A549 (cell line): ENCODE results near the gene FMNL2. TPM values are rescaled to one million over a fixed set of nuclear protein-coding genes. Genes with fewer than 3 reads are reported as not detected.

Source experiments
- ATAC-seq, 2 experiments: fragments of 200-7000 bp in 1 of 2; fragments of >200 bp in 1 of 2; cut with Nextera tagmentation in 1 of 2; cut with Tn5 transposase in 1 of 2; 3 replicates each; pipeline versions ENCODE4 v1.8.0 to v1.9.1; 2018 to 2020; ENCODE audit warnings: mild to moderate bottlenecking in 1 of 2, moderate library complexity in 1 of 2
- CTCF ChIA-PET: fragments of 300-600 bp; sonication (Branson Sonifier 250); formaldehyde crosslinking; extraction: SDS; loops from one replicate; lab custom pipeline; 2021; ENCODE audit warnings: antibody characterized with exemption, inconsistent platforms; lab: Yijun Ruan, JAX
- POLR2A ChIA-PET: fragments of 350-600 bp; formaldehyde crosslinking; extraction: SDS; loops from one replicate; lab custom pipeline; 2021; ENCODE audit warnings: antibody characterized with exemption, inconsistent platforms; lab: Yijun Ruan, JAX
- DNase-seq, 2 experiments: peaks; one replicate each; pipeline versions ENCODE4 v3.0.0 to v3.0.0-alpha.2; 2011 to 2016; ENCODE audit warnings: low read depth in 1 of 2, low spot score in 1 of 2
- FAIRE-seq: peaks from 2 replicates; lab custom pipeline; 2011; peaks lifted over from hg19 to GRCh38; lab: Jason Lieb, UNC
- H3K27ac ChIP-seq, 2 experiments: fragments of >200 bp; sonication (Bioruptor Twin); formaldehyde crosslinking; 3 replicates each; pipeline ENCODE4 v1.5.1; 2016 to 2017
- H3K4me1 ChIP-seq: fragments of >200 bp; sonication (Bioruptor Twin); formaldehyde crosslinking; 3 replicates; pipeline ENCODE4 v1.6.1; 2016
- H3K4me2 ChIP-seq: fragments of >200 bp; sonication (Bioruptor Twin); formaldehyde crosslinking; 3 replicates; pipeline ENCODE4 v1.6.1; 2016
- H3K4me3 ChIP-seq: fragments of >200 bp; sonication (Bioruptor Twin); formaldehyde crosslinking; 3 replicates; pipeline ENCODE4 v1.5.1; 2016
- H3K9me3 ChIP-seq: fragments of >200 bp; sonication (Bioruptor Twin); formaldehyde crosslinking; 3 replicates; pipeline ENCODE4 v1.6.1; 2016
- ATOH8 ChIP-seq: fragments of 250-450 bp; sonication (Bioruptor Pico); IDR thresholded peaks from 2 replicates; pipeline ENCODE4 v1.5.0; 2020; ENCODE audit warnings: low read depth, mild to moderate bottlenecking, moderate library complexity
- CBX2 ChIP-seq: fragments of 200-600 bp; sonication (generic); IDR thresholded peaks from 2 replicates; pipeline ENCODE4 v1.6.1; 2016; ENCODE audit warnings: low read depth, mild to moderate bottlenecking, borderline replicate concordance
- CBX8 ChIP-seq: fragments of 200-600 bp; sonication (generic); IDR thresholded peaks from 2 replicates; pipeline ENCODE4 v1.6.1; 2016
- CEBPB ChIP-seq, 2 experiments: fragments of >200 bp in 1 of 2; sonication (Bioruptor Twin) in 1 of 2; formaldehyde crosslinking in 1 of 2; IDR thresholded peaks; 2 replicates each; pipeline ENCODE4 v1.6.1; 2012 to 2016
- CHD4 ChIP-seq: fragments of 200-600 bp; sonication (generic); IDR thresholded peaks from 2 replicates; pipeline ENCODE4 v1.6.1; 2016; ENCODE audit warnings: antibody characterized with exemption, mild to moderate bottlenecking, borderline replicate concordance
- CTCF ChIP-seq: fragments of >200 bp; sonication (Bioruptor Twin); formaldehyde crosslinking; IDR thresholded peaks from 3 replicates; pipeline ENCODE4 v1.5.1; 2016
- E2F6 ChIP-seq: IDR thresholded peaks from 2 replicates; pipeline ENCODE4 v1.6.1; 2012; ENCODE audit warnings: low read depth, borderline replicate concordance
- FOSL2 ChIP-seq, 2 experiments: fragments of 450-650 bp in 1 of 2; fragments of >200 bp in 1 of 2; sonication (Bioruptor Twin) in 1 of 2; formaldehyde crosslinking; IDR thresholded peaks; 2 replicates each; pipeline versions ENCODE4 v1.5.0 to v1.6.1; 2016 to 2020; ENCODE audit warnings: mild to moderate bottlenecking in 1 of 2, moderate library complexity in 1 of 2
- GATA3 ChIP-seq: IDR thresholded peaks from 2 replicates; pipeline ENCODE4 v1.6.1; 2012; ENCODE audit warnings: borderline replicate concordance
- HEYL ChIP-seq: fragments of 250-450 bp; sonication (Bioruptor Pico); IDR thresholded peaks from 2 replicates; pipeline ENCODE4 v1.8.0; 2021; ENCODE audit warnings: mild to moderate bottlenecking, moderate library complexity
- HMGXB4 ChIP-seq: fragments of 250-450 bp; sonication (Bioruptor Pico); IDR thresholded peaks from 2 replicates; pipeline ENCODE4 v1.5.0; 2021; ENCODE audit warnings: mild to moderate bottlenecking, moderate library complexity, borderline replicate concordance
- JUNB ChIP-seq: fragments of >200 bp; sonication (Bioruptor Twin); formaldehyde crosslinking; IDR thresholded peaks from 2 replicates; pipeline ENCODE4 v1.6.1; 2016
- KDM1A ChIP-seq: fragments of 200-600 bp; sonication (generic); IDR thresholded peaks from 2 replicates; pipeline ENCODE4 v1.6.1; 2016; ENCODE audit warnings: low read depth, mild to moderate bottlenecking
- MAFK ChIP-seq: fragments of 450-650 bp; IDR thresholded peaks from 2 replicates; pipeline ENCODE4 v1.6.1; 2014; ENCODE audit not compliant: partially characterized antibody
- MAX ChIP-seq: IDR thresholded peaks from 2 replicates; pipeline ENCODE4 v1.6.1; 2012
- MYC ChIP-seq: IDR thresholded peaks from 2 replicates; pipeline ENCODE4 v1.6.1; 2012; ENCODE audit warnings: mild to moderate bottlenecking, inconsistent platforms, low read length, improper control_type of control experiment, borderline replicate concordance
- NFE2L2 ChIP-seq: fragments of 150-350 bp; conservative IDR thresholded peaks from 2 replicates; pipeline ENCODE4 v1.6.1; 2014; ENCODE audit warnings: low read length
- NPAS2 ChIP-seq: fragments of 250-450 bp; sonication (Bioruptor Pico); IDR thresholded peaks from 2 replicates; pipeline ENCODE4 v1.8.0; 2022; ENCODE audit warnings: mild to moderate bottlenecking, moderate library complexity, borderline replicate concordance
- POLR2A ChIP-seq: IDR thresholded peaks from 2 replicates; pipeline ENCODE4 v1.6.1; 2012; ENCODE audit warnings: mild to moderate bottlenecking, low read length
- POLR2AphosphoS2 ChIP-seq: conservative IDR thresholded peaks from 2 replicates; pipeline ENCODE4 v1.6.1; 2012; ENCODE audit warnings: low read length, improper control_type of control experiment, inconsistent platforms
- RAD21 ChIP-seq, 2 experiments: fragments of >200 bp in 1 of 2; sonication (Bioruptor Twin) in 1 of 2; formaldehyde crosslinking in 1 of 2; IDR thresholded peaks in 1 of 2; conservative IDR thresholded peaks in 1 of 2; 2 replicates in 1 of 2; 3 replicates in 1 of 2; pipeline ENCODE4 v1.6.1; 2012 to 2018; ENCODE audit warnings: inconsistent platforms in 1 of 2
- SMC3 ChIP-seq: fragments of >200 bp; sonication (Bioruptor Twin); formaldehyde crosslinking; IDR thresholded peaks from 3 replicates; pipeline ENCODE4 v1.6.1; 2018; ENCODE audit warnings: inconsistent platforms
- TFCP2L1 ChIP-seq: fragments of 250-450 bp; sonication (Bioruptor Pico); IDR thresholded peaks from 2 replicates; pipeline ENCODE4 v1.5.0; 2021; ENCODE audit warnings: mild to moderate bottlenecking
- TP53 ChIP-seq: fragments of 250-450 bp; sonication (Bioruptor Pico); IDR thresholded peaks from 2 replicates; pipeline ENCODE4 v1.5.0; 2021; ENCODE audit warnings: mild to moderate bottlenecking, moderate library complexity
- WGBS: methylation state at CpG from one replicate; pipeline ENCODE4 v1.1.6; 2017; ENCODE audit errors: missing lambda C conversion rate; 5-methylcytosine and 5-hydroxymethylcytosine counted together
- polyA plus RNA-seq, 4 experiments: library from polyadenylated mRNA; depleted of rRNA in 3 of 4; stranded (reverse); fragments of >200 nt; fragmentation: RNase III in 1 of 4; extraction: RNeasy Plus Mini Kit Qiagen cat#74134 plus additional on column Dnase treatment in 1 of 4; gene quantifications; 2 replicates in 3 of 4; 3 replicates in 1 of 4; pipeline ENCODE4 v1.2.3, GENCODE V29; 2011 to 2017

Gene FMNL2
- polyA plus RNA-seq, 2 of the 4 experiments (the other 2 are of a cell fraction), result 27.9 to 36.5 TPM

GRCh38 chr2:152635635-152636298, 300.8 kb downstream of the FMNL2 start:
- no peak overlapping the region for H3K4me2 ChIP-seq
- CTCF ChIA-PET, result interaction anchor here (0.5 to 5.6 kb wide), 56 partner anchors 8 to 610 kb away, joined by 3 to 63 read pairs (median 4); partner anchors contain the start of genes FMNL2 and STAM2
- 23% methylated on average over 5 of the region's 5 CpGs for WGBS
- no peak for FAIRE-seq
- H3K4me1 ChIP-seq, result no peaks in the 10 kb centered on the region
- DNase-seq, result peak; percentile 46 to 60
- TF ChIP-seq GATA3 (no peak), CTCF (peak; percentile 89), MAFK (no peak), RAD21 (conservative IDR thresholded peaks at IDR 0.05 in 1 of 2, IDR thresholded peaks at IDR 0.05 in 1 of 2) (peak; percentile 87 to 89), TP53 (CRISPR knock-in tag) (no peak), TFCP2L1 (CRISPR knock-in tag) (no peak), MYC (no peak), CBX8 (no peak), HEYL (CRISPR knock-in tag) (no peak), ATOH8 (no peak), NPAS2 (CRISPR knock-in tag) (no peak), POLR2AphosphoS2 (no peak), FOSL2 (IDR thresholded peaks at IDR 0.05) (no peak), FOSL2 (CRISPR knock-in tag; IDR thresholded peaks at IDR 0.05) (no peak), SMC3 (peak; percentile 91)
- TF ChIP-seq, all 56 proteins: peak for 3
- ATAC-seq, result peak; percentile 63 to 81; a peak in 4 of 6 replicates
- POLR2A ChIA-PET, result interaction anchor here (1.4 kb wide), 1 partner anchor 460 kb away, joined by 4 read pairs; the partner anchor contains the start of gene STAM2
- H3K27ac ChIP-seq, result no peak overlapping the region
- H3K9me3 ChIP-seq, result no peaks in the 10 kb centered on the region
- H3K4me3 ChIP-seq, result no peak overlapping the region

- H3K4me2 ChIP-seq, result no peak overlapping the region
- FAIRE-seq, result no peak
- H3K9me3 ChIP-seq, result no peaks in the 10 kb centered on the region
- ChIA-PET POLR2A (no interaction called here), CTCF (interaction anchor here (0.8 to 4.3 kb wide), 2 partner anchors 447 to 461 kb away, joined by 3 to 24 read pairs; partner anchors contain the start of gene STAM2)
- no peak overlapping the region for H3K27ac ChIP-seq
- DNase-seq, result no peak
- H3K4me3 ChIP-seq, result no peak overlapping the region
- 90% methylated on average over 7 of the region's 7 CpGs for WGBS
- no peaks in the 10 kb centered on the region for H3K4me1 ChIP-seq
- no peak for ATAC-seq
- TF ChIP-seq JUNB (no peak), CEBPB (IDR thresholded peaks at IDR 0.05) (no peak), KDM1A (no peak), FOSL2 (IDR thresholded peaks at IDR 0.05) (no peak), FOSL2 (CRISPR knock-in tag; IDR thresholded peaks at IDR 0.05) (no peak), MAX (no peak), POLR2A (no peak), CHD4 (no peak), SMC3 (no peak), CTCF (no peak), CBX2 (no peak), HMGXB4 (CRISPR knock-in tag) (no peak), E2F6 (no peak), NFE2L2 (no peak)
Measured at GRCh38 chr2:152637251-152637650, 302.3 kb downstream of the FMNL2 start.
